DMS79 treated with DMSO at 0.1 percent for 48 hours (cell line): Measurements from ENCODE around the gene PIGK.

Source experiments
- DNase-seq: peaks from one replicate; lab custom pipeline; 2025; lab: John Stamatoyannopoulos, UW

PIGK gene

GRCh38 chr1:77039111-77039510 is 180.1 kb downstream of the PIGK start:
- DNase-seq, result no peak
